ENCODE data around the gene HINT1.
"Not testable (repeated sequence)": the region's sequence is repeated elsewhere in the genome, so short reads cannot be mapped to it uniquely, and the experiment has no call there.

The HINT1 gene

DNA sequence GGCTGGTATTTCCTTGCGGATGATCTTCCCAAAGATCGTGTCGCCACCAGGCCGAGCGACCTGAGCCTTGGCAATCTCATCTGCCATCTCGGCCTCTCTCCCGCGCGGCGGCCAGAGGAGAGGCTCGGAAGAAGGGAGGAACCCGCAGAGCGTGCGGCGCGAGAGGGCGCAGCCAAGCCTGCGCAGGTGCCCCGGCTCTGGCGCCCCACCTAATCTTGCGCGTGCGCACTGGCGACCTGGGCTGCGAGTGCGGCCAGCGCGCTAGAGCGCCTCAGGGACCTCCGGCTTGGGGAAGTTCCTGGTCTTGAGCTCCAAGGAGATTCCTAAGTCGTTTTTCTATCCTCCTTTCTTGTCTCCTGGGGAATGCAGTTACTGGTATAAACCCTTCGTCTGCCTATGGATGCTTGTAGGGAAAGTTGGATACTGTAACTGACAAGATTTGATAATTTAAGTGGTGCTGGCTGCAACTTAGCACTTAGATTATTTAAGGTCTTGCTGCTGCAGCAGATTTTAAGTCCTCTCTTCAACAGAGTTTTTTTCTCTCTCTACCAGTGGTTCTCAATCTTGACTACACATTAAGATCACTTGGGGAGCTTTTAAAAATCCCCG is at the start of gene HINT1:
Gene HINT1 (minus strand): TSS at position 138 of the 609 bp plus-strand sequence. CDS start 51 bp downstream, at position 87.
- peak; percentile 92 for DNase-seq

DNA sequence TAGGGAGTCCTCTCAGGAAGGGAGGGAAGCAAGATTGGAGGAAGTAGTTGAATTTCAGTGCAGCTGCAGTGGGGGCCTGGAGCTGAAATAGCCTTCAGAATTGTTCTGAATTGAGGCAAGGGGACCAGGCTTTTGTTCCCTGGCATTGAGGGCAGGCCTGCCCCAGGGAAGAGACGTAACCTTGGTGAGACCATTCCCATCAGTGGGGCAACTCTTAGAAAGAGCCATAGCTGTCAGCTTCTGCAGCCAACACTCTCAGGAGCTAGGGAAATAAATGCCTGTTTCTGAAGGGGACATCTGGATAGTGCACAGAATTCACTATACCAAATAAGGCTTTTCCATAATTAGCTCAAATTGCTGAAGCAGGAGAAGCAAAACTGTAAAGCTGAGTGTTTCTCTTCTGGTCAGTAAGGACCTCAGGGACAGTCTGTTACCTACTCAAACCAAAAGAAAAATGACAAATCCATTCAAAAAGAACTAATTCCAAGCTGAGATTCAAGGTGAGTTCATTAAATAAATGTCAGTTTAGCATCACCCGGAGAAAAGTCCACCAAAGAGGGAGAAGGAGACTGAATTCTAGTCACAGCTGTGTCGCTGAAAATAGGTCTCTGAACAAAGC is 49.7 kb upstream of the HINT1 start:
- DNase-seq = no peak

DNA sequence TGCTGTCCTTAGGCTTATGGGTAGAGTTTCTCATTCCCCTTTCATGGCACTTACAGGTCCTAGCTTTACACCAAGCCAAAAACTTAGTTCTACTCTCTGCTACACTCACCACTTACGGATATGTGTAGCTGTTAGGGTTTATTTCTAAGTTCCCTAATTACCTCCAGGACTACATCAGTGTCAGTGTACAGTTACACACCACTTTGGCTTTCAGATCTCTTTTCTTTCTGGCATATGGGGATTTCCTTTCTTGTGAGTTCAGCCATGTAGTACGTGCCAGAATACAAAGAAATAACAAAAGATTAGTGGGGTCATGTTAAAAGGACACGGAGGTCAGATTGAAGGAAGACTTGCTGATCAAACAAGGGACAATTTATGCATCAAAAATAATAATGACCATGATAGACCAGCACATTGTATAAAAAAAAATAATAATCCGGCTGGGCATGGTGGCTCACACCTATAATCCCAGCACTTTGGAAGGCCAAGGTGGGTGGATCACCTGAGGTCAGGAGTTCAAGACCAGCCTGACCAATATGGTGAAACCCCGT is 47.5 kb upstream of the HINT1 start:
- no peak for DNase-seq

DNA sequence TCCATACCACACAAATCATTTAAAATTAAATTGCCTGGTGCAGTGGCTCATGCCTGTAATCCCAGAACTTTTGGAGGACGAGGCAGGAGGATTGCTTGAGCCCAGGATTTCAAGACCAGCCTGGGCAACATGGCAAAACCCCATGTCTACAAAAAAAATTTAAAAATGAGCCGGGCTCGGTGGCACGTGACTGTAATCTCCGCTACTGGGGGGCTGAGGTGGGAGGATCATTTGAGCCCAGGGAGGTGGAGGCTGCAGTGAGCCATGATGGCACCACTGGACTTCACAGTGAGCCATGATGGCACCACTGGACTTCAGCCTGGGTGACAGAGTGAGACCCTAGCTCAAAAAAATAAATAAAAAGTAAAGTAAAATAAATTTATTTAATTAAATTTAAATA is 46.6 kb upstream of the HINT1 start:
- no peak for DNase-seq

DNA sequence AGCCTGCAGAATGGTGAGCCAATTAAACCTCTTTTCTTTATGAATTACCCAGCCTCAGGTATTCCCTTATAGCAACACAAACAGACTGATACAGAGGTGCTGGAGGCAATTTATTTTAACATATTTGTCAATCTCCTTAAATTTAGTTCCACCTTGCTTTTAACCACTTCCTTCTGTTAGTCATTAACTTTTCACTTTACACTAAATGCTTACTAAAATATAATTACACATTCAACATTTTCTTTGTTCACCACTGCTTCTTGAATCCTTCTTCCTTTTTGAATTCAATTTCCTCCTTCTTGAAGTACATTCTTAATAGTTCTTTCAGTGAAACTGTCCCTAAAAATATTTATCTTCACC is 45.1 kb upstream of the HINT1 start:
- DNase-seq = no peak

DNA sequence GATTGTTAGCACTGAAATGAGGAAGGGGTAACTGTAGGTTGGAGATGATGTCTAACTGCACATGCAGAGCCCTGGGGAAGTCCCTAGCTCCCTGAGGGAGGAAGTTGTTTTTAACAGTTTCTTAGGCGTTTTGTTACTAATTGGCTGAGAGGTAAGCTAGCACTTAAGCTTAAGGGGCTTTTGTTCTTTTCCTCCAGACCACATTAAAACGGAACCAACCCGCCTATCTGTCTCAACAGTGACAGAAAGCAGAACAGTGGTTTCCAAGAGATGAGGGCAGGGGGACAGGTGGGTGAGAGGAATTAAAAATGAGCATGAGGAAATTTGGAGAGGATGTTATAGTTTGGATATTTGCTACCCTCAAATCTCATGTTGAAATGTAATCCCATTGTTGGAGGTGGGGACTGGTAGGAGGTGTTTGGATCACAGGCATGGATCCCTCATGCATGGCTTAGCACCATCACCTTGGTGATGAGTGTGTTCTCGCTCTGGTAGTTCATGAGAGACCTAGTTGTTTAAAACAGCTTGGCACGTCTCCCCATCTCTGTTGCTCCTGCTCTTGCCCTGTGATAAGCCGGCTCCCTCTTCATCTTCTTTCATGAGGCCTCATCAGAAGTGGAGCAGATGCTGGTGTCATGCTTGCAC is 44.6 kb upstream of the HINT1 start:
- peak; percentile 82 for DNase-seq

DNA sequence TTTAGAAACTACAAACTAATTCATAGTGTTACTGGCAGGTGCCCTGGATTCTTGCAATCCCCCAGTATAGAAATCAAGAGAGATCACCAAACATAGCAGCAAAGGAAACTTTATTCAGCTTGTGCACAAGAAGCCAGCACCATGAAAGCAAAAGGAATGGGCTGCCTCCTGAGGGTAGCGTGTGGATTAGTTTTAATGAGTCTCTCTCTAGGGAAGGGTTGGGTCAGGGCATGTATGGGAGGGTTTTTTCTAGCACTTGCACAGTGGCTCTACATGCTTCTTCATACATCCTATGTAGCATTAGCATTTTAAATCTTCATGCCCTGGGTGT is 44.1 kb upstream of the HINT1 start:
- DNase-seq = no peak

DNA sequence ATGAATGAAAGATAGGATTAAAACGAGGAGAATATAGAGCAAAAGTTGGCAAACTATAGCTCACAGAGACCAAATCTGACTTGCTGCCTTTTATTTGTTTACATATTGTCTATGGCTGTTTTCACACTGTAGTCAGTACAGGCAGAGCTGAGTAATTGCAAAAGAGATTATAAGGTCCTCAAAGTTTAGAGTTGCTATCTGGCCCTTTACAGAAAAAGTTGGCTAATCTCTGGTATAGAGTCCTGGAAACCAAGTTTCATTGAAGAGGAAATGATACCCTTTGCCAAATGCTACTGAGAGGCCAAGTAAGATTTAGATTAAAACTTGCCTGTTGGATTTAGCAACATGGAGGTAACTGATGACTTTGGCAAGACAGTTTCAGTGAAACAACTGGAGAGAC is 41.7 kb upstream of the HINT1 start:
- no peak for DNase-seq

DNA sequence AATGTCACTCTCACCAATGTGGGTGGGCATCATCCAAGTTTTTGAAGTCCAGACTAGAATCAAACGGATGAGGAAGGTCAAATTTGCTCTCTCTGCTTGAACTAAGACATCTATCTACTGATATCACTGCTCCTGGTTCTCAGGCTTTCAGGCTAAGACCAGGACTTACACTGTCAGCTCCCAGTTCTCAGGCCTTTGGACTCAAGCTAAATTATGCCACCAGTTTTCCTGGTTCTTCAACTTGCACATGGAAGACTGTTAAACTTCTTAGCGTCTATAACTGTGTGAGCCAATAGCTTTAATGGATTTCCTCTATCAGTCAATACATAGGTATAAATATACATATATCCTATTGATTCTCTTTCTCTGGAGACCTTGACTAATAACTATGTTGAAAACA is 41.0 kb upstream of the HINT1 start:
- DNase-seq = no peak

DNA sequence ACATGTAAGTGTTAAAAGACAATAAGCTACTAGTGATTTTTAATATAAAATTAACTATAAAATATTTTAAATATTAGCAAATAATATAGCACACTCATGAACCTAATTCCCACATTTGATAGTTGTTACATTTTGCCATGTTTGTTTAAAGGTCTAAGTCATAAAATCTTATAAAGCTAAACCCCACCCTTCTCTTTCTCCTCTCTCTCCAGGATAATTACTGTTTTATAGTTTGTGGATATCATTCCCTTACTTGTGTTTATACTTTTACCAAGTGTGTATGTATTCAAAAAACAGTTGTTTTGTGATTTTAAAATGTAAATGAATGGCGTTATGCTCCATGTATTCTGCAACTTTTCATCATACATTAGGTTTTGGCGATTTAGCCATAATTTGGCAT is 39.9 kb upstream of the HINT1 start:
- DNase-seq = no peak

DNA sequence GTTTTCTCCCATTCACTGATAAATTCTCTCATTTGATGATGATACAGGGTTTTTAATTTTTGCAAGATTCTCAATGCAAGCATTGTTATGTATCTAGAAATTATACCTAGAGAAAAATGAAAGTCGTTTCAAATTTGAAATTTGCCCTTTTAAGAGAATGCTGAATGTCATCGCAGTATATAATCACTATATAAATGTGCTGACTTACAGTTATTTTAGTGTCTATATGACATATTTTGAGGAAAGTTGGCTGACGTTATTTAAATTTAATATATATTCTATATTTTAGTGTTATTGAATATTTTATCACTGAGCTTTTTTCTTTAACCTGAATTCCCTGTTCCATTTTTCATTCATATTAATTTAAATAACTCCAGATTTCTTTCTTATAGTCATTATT is 35.5 kb upstream of the HINT1 start:
- DNase-seq = no peak

DNA sequence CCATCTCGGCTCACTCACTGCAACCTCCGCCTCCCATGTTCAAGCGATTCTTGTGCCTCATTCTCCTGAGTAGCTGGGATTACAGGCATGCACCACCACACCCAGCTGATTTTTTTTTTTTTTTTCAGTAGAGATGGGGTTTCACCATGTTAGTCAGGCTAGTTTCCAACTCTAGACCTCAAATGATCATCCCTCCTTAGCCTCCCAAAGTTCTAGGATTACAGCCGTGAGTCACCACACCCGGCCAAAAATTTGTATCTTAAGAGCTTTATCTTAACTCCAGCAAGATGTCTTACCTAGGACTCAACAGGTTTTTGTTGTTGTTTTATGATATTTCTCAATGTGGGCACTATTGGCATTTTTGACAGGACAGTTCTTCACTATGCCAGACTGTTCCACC is 33.6 kb upstream of the HINT1 start:
- DNase-seq = no peak

DNA sequence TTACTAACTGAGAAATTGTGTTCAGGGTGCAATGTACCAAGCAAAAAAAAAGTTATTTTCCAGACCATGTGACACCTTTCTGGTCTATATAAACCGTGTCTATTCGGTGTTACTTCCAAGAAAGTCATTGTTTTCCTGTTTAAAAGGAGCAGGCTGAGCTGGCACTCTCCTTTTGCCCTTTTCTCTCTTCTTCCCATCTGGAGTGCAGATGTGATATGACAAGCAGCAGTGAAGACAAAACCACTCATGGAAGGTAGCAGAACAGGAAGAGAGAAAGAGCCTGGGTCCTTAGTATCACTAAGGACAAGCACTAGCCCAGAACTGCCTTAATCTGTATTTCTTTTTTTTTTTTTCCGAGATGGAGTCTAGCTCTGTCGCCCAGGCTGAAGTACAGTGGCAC is 31.3 kb upstream of the HINT1 start:
- DNase-seq = no peak

DNA sequence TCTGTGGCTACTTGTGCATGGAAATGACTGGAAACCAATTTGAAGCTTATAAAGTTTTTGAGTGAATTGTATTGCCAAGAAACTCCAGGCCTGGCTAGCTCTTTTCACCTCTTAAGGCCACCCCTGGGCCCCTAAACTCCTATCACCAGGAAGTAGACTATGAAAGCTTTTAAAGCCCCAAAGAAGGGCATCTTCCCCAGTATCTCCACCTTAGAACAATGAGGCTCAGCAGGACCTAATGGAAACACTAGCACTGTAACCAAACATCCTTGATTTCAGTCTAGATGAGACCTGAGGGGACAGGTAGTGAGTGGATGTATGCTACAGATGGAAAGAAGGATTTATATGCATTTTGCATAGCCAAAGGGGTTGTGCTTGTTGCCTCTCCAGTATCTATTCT is 30.6 kb upstream of the HINT1 start:
- DNase-seq = no peak

DNA sequence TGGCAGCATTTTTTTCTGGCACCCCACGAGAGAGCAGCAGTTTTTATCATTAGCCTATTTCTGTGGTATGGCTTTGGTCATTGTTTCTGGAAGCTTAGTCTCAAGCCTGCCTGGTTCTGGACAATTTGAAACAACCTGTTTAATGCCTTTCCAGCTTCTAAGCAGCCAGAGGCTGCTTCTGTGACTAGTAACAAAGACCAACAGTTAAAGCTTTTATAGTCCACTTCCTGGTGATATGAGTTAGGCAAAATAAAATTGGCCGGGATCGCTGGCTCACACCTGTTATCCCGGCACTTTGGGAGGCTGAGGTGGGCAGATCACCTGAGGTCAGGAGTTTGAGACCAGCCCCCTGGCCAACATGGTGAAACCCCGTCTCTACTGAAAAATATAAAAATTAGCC is 29.7 kb upstream of the HINT1 start:
- no peak for DNase-seq

DNA sequence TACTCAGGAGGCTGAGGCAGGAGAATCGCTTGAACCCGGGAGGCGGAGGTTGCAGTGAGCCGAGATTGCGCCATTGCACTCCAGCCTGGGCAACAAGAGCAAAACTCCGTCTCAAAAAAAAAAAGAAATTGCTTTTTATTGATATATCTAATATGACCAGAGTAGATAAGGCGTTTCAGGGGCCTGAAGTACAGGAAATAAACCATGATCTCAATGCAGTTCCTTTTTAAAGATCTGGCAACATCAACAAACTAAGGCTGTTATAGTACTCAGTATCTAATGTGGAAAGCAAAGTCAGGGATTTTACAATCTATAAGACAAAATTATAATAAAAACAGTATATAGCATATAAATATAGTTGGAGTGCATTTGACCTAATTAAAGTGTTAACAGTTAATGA is 28.8 kb upstream of the HINT1 start:
- DNase-seq = not testable (repeated sequence)

DNA sequence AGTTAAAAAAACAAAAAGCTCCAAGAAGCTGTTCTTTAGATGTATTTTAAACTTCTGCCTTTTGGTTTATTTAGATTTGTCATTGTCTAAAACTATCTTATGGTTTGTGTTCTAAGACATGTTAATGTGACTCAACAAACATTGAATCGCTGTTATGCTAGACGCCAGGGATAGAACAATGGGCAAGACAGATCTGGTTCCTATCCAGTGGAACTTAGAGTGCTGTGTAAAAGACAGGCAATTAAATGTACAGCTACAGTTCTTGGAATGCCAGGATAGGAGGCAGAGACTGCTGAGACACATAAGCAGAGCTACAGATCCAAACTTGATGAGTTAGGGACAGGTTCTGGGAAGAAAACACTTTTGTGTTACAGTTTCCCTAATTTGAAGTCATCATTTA is 28.1 kb upstream of the HINT1 start:
- no peak for DNase-seq

DNA sequence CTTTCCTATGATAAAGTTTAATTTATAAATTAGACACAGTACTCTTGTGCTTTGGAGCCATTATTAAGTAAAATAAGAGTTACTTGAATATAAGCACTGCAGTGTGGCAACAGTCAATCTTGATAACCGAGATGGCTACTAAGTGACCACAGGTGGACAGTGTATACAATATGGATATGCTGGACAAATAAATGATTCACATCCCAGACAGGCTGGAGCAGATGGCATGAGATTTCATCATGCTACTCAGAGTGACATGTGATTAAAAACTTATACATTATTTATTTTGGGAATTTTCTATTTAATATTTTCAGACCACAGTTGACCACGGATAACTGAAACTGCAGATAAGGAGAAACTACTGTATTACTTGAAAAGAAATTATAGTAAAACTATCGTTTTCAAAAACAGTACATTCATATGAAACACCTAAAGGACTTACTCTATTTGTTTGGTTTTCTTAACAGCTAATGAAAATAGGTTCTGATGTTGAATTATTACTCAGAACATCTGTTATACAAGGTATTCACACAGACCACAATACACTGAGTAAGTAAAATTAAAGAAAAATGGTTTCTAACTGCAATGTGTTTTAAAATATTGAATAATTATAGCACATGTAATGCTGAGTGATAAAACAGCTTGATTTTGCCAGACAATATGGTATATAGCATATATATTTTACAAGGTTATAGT is 21.7 kb upstream of the HINT1 start:
- no peak for DNase-seq

DNA sequence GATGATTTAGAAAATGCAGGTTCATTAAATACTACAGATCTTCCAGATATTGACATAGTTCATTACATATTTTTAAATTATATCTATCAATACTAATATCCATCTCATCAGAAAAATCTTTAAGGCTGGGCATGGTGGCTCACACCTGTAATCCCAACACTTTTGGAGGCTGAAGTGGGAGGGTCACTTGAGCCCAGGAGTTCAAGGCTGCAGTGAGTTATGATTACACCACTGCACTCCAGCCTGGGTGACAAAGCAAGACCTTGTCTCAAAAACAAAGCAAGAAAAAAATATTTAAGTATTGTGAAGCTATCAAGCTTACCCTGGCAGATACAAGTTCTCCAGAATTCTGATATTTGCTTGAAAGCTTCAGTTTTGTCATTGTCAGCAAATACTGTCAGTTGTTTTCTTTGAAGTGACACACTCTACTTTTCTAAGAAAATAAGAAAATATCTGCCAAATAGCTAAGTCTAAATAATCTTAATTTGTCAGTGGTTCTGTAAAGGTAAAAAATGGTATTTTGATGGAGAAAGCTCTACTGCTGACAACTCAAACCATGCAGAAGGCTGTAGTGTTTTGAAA is 20.6 kb upstream of the HINT1 start:
- DNase-seq = no peak

DNA sequence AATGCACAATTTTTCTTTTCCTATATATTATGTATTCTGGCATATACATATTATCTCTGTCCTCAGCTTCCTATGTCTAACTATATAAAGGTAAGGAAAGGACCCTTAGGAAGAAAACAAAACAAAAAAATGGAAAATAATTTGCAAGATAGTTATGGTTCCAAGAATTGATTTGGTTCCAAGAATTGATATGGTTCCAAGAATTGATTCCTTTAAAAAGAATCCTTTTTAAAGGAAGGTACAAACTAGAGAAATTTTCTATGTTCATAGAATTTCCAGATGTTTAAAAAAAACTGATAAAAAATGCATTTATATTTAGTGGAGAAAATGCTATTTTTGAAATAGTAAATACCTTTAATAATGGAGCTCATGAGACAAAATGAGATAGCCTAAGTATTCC is 17.8 kb upstream of the HINT1 start:
- no peak for DNase-seq

DNA sequence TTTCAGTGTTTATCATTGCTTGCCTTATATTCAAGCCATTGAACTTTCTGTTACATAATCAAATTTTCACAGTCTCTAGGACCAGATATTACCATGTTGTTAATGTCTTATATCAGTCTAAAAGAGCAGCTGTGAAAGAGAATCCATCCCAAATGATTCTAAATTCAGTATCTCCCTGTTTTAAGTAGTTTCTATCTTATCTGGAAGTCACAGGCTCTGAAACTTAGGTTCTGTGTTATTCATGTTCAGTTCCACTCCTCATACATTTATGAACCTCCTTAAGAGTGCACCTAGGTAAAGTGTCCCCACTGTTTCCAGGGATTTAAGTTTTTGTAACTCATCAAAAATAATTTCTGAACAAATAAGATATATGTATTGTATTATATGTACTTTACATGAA is 15.4 kb upstream of the HINT1 start:
- DNase-seq = no peak

DNA sequence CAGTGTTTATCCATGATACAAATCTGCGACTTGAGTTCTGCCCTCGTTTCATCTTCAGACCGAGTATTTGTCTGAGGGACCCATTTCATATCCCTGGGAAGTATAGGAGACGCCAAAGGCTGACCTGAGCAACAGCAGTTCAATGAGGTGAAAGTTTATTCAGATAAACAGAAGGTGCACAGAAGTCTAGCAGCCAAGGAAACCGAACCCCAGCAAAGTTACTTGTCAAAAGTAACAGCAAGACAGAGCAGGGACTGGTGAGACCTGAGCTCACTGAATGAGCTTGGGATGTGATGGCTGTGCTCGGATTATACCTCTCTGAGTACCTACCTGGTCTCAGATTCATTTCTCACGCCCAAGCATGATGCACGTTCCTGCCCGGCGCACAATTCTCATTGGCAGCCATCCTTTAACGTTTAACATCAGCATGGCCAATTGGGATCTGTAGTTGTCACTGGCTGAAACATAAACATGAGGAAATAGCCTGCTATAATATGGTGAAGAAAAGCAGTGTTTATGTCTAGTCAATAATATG is 6.3 kb upstream of the HINT1 start:
- DNase-seq = no peak

DNA sequence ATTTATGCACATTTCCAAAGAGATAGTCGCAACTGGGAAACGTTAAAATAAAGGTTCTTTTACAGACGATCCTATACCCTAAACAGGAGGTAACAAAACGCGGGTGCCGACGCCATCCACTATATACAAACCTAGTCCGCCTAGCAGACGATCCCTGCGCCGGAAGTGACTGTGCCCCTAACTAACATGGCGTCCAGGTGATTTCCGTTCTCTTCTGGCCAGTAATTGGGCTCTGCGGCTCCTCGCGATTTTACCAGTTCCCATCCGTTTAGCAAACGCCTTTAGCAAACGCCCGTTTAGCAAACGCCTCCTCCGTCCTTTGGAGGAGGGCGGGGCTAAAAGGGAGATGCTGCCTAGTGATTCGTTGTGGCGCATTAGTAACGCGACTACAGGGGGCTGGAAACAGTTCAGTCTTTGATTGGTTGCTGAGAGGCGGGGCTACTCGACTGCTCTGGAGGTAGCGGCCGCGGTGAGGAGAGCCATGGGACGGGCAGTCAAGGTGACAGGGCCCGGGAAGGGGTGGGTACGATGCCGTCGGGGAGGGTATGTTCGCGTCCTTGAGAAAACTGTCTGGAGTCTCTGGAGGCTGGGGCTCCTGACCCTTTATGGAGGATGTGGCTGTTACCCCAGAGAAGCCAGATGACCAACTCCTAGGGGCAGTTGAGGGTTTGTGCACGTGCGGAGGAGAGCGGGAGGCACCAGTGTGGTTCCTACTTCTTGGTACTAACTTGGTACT is 5.7 kb upstream of the HINT1 start, which contains the start of gene LYRM7:
Gene LYRM7 (plus strand): TSS at position 405 of the 736 bp plus-strand sequence. CDS start 77 bp downstream, at position 482.
- peak; percentile 99 for DNase-seq
